Iris pigment epithelial cell (primary cell): ENCODE measurements around the gene FGGY.
"Not testable (repeated sequence)": the region's sequence is repeated elsewhere in the genome, so short reads cannot be mapped to it uniquely, and the experiment has no call there.

Experiments
- DNase-seq: peaks from one replicate; pipeline ENCODE4 v3.0.0-alpha.2; 2011; ENCODE audit warnings: low read depth

The FGGY gene

GRCh38 chr1:59733443-59734141, 436.7 kb downstream of the FGGY start:
- peak; percentile 58 for DNase-seq

DNA sequence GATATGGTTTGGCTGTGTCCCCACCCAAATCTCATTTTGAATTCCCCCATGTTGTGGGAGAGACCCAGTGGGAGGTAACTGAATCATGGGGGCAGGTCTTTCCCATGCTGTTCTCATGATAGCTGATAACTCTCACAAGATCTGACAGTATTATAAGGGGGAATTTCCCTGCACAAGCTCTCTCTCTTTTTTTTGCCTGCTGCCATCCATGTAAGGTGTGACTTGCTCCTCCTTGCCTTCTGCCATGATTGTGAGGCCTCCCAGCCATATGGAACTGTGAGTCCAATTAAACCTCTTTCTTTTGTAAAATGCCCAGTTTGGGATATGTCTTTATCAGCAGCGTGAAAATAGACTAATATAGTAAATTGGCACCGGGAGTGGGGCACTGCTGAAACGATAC, 439.0 kb downstream of the FGGY start:
- not testable (repeated sequence) for DNase-seq

- no peak for DNase-seq
Measured at GRCh38 chr1:59736744-59737143, 439.9 kb downstream of the FGGY start.

DNA sequence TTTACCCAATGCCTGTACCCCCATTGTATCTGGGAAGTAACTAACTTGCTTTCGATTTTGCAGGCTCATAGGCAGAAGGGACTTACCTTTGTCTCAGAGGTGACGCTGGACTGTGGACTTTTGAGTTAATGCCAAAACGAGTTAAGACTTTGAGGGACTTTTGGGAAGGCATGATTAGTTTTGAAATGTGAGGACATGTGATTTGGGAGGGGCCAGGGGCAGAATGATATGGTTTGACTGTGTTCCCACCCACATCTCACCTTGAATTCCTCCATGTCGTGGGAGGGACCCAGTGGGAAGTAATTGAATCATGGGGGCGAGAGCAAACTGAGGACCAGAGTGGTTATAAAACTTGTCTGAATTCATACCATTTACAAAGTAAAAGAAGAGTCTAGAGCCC, 440.7 kb downstream of the FGGY start:
- no peak for DNase-seq

GRCh38 chr1:59738152-59738551, 441.3 kb downstream of the FGGY start:
- DNase-seq, result peak; percentile 40

- DNase-seq, result peak; percentile 65
Measured at GRCh38 chr1:59738591-59739015, 441.7 kb downstream of the FGGY start.

- no peak for DNase-seq
Measured at GRCh38 chr1:59739111-59739510, 442.2 kb downstream of the FGGY start.

GRCh38 chr1:59742526-59742925, 445.6 kb downstream of the FGGY start:
- DNase-seq, result no peak

- no peak for DNase-seq
Measured at GRCh38 chr1:59743324-59744091, 446.6 kb downstream of the FGGY start.

- no peak for DNase-seq
Measured at GRCh38 chr1:59747420-59748024, 450.6 kb downstream of the FGGY start.

GRCh38 chr1:59748123-59748522, 451.2 kb downstream of the FGGY start:
- DNase-seq, result no peak

- DNase-seq, result peak; percentile 95
Measured at GRCh38 chr1:59750328-59751003, 453.6 kb downstream of the FGGY start.

GRCh38 chr1:59751004-59751395, 454.1 kb downstream of the FGGY start:
- no peak for DNase-seq

DNA sequence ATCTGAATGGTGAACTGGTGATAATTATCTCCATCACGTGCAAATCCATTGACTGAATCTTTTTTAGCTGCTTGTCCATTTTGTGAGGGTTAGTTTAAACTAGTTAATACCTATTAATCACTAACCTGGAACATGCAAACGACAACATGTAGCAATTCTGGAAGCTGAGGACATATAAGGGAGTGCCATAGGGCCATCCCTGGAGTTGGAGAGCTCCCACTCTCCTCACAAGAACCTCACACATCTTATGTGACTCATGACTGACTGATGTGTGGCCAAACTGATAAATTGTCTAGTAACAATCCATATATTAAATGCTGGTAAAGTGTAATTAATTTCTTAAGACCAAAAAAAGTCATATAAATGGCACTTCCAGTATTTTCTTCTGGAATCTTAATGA, 454.9 kb downstream of the FGGY start:
- peak; percentile 27 for DNase-seq

- no peak for DNase-seq
Measured at GRCh38 chr1:59752556-59753414, 455.9 kb downstream of the FGGY start.

DNA sequence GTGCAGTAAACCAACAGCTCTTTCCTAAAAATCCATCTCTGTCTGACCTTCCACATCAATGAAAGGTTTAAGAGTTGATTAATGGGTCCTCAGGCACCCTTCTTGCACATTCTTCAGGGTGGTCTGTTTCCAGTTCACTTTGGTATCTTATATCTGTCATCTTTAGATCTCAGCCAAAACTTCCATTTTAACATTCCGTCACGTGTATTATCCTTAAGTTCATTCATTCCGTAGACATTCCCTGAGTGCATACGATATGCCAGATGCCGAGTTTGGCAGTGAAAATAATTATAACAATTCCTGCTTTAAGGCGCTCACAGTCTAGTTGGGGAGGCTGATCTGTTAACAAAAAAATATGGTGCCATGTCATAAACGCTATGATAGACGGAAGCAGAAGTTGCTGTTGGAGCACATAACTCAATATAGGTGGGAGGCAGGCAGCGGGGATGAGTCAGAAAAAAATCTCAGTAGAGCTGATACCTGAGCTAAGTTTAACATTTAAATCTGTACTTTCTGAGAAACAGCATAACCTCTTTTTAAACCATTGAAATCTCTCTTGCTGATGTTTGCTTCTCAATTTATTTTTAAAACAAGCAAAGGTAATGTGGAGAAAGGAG, 458.3 kb downstream of the FGGY start:
- DNase-seq, result no peak

DNA sequence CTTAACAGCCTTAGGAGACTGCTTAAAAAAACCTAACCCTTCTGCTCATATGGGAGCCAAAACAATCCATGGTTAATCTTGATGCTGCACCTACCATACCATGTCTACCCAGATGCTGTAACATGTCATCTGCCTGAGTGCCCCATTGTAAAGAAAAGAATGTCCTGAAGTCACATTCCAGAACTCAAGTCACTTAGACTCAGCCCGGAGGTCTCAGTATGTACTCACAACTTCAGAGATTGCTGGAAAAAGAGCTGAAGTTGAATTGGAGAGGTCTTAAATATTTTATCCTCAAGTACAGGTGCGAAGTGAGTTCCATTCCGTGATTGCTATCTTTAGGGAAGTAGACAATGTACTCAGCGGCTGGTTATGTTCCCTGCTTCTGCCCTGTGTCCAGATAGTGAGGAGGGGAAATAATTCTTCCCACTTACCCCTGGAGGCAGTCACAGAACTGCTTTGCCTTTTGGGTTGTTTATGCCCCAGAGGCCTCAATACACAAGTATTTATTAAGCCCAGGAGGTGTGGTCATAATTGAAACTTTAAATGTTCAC, 460.4 kb downstream of the FGGY start:
- no peak for DNase-seq

GRCh38 chr1:59759156-59759925, 462.4 kb downstream of the FGGY start:
- DNase-seq, result peak; percentile 83

DNA sequence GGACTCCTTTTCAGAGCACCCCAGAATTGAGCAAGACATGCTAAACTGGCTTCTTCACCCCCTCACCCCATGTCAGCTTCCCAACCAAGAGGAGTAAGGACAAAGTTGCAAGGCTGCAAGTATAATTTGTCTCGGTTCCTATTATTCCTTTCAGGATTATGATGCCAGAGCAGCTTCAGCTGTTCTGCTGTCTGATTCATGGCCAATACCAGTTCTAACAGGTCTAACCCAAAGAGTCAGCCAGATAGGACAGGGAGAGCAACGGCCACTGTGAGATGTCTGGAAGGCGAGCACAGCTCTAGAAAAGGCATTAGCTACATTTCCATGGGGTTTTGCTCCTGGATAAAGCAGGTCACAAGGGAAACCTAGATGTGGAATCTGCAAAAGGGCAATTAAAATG, 464.5 kb downstream of the FGGY start:
- no peak for DNase-seq

GRCh38 chr1:59763418-59763817, 466.5 kb downstream of the FGGY start:
- DNase-seq, result no peak
